Mesenchymal stem cell (in vitro differentiated cells and primary cell): Measurements from ENCODE around the gene MRPL30.
"Not testable (repeated sequence)": the region's sequence is repeated elsewhere in the genome, so short reads cannot be mapped to it uniquely, and the experiment has no call there.

Experiments used
- DNase-seq: peaks from one replicate; pipeline ENCODE4 v3.0.0-alpha.2; 2013
- H2AFZ ChIP-seq: one replicate; pipeline ENCODE4 v1.6.1; 2013; ENCODE audit warnings: low read depth, mild to moderate bottlenecking, control low read depth, inconsistent platforms, low read length, moderate library complexity
- H2AK5ac ChIP-seq: 2 replicates; pipeline ENCODE4 v1.6.1; 2013; ENCODE audit warnings: low read length, moderate library complexity, mild to moderate bottlenecking, inconsistent platforms; ENCODE audit not compliant: severe bottlenecking
- H2BK120ac ChIP-seq: one replicate; pipeline ENCODE4 v1.6.1; 2013; ENCODE audit warnings: low read depth, mild to moderate bottlenecking, inconsistent platforms, low read length, moderate library complexity
- H2BK12ac ChIP-seq, 2 experiments: one replicate each; pipeline ENCODE4 v1.6.1; 2013; ENCODE audit warnings: inconsistent platforms in 2 of 2, low read length in 2 of 2, mild to moderate bottlenecking in 2 of 2, moderate library complexity in 2 of 2, control low read depth in 1 of 2
- H2BK15ac ChIP-seq: one replicate; pipeline ENCODE4 v1.6.1; 2013; ENCODE audit warnings: mild to moderate bottlenecking, low read depth, inconsistent platforms; ENCODE audit not compliant: poor library complexity, severe bottlenecking
- H2BK5ac ChIP-seq: 2 replicates; pipeline ENCODE4 v1.6.1; 2013; ENCODE audit warnings: low read depth, mild to moderate bottlenecking, low read length, control low read depth, inconsistent platforms; ENCODE audit not compliant: poor library complexity, severe bottlenecking
- H3K14ac ChIP-seq, 2 experiments: one replicate each; pipeline ENCODE4 v1.6.1; 2013; ENCODE audit warnings: inconsistent platforms in 2 of 2, low read length in 2 of 2, control low read depth in 1 of 2, mild to moderate bottlenecking in 1 of 2, moderate library complexity in 1 of 2
- H3K18ac ChIP-seq, 2 experiments: one replicate each; pipeline ENCODE4 v1.6.1; 2013; ENCODE audit warnings: inconsistent platforms in 2 of 2, low read length in 2 of 2, control low read depth in 1 of 2, low read depth in 1 of 2, mild to moderate bottlenecking in 1 of 2
- H3K23ac ChIP-seq, 2 experiments: one replicate each; pipeline ENCODE4 v1.6.1; 2013; ENCODE audit warnings: inconsistent platforms in 2 of 2, low read length in 2 of 2, mild to moderate bottlenecking in 2 of 2, moderate library complexity in 2 of 2, control low read depth in 1 of 2
- H3K27ac ChIP-seq: 2 replicates; pipeline ENCODE4 v1.5.1; 2013; ENCODE audit warnings: mild to moderate bottlenecking, moderate library complexity, low read length, control low read depth, inconsistent platforms; ENCODE audit not compliant: poor library complexity, severe bottlenecking
- H3K27me3 ChIP-seq, 2 experiments: 2 replicates each; pipeline versions ENCODE4 v1.6.1 to v1.7.0; 2013; ENCODE audit warnings: low read length in 2 of 2, mild to moderate bottlenecking in 2 of 2, moderate library complexity in 2 of 2, control low read depth in 1 of 2, inconsistent platforms in 1 of 2; ENCODE audit not compliant: control insufficient read depth in 1 of 2, insufficient read depth in 1 of 2
- H3K36me3 ChIP-seq, 2 experiments: 2 replicates each; pipeline versions ENCODE4 v1.6.1 to v1.7.0; 2013; ENCODE audit warnings: low read length in 2 of 2, control low read depth in 1 of 2, inconsistent platforms in 1 of 2, low read depth in 1 of 2, mild to moderate bottlenecking in 1 of 2; ENCODE audit not compliant: insufficient read depth in 2 of 2, control insufficient read depth in 1 of 2
- H3K4ac ChIP-seq, 2 experiments: one replicate each; pipeline ENCODE4 v1.6.1; 2013; ENCODE audit warnings: inconsistent platforms in 2 of 2, low read length in 2 of 2, mild to moderate bottlenecking in 2 of 2, moderate library complexity in 2 of 2, control low read depth in 1 of 2, low read depth in 1 of 2
- H3K4me1 ChIP-seq: 2 replicates; pipeline ENCODE4 v1.6.1; 2013; ENCODE audit warnings: low read depth, low read length, control low read depth; ENCODE audit not compliant: control insufficient read depth, insufficient read depth
- H3K4me2 ChIP-seq: 2 replicates; pipeline ENCODE4 v1.6.1; 2013; ENCODE audit warnings: low read length, mild to moderate bottlenecking, inconsistent platforms; ENCODE audit not compliant: poor library complexity, severe bottlenecking
- H3K4me3 ChIP-seq, 2 experiments: 2 replicates each; pipeline versions ENCODE4 v1.5.1 to v1.7.0; 2013; ENCODE audit warnings: low read length in 2 of 2, mild to moderate bottlenecking in 2 of 2, control low read depth in 1 of 2, low read depth in 1 of 2; ENCODE audit not compliant: insufficient read depth in 1 of 2
- H3K79me1 ChIP-seq: replicated peaks from 2 replicates; pipeline ENCODE4 v1.6.1; 2013; ENCODE audit warnings: mild to moderate bottlenecking, control low read depth, low read length, inconsistent platforms; ENCODE audit not compliant: poor library complexity, severe bottlenecking
- H3K9ac ChIP-seq: 2 replicates; pipeline ENCODE4 v1.7.0; 2013; ENCODE audit warnings: mild to moderate bottlenecking, low read length, moderate library complexity
- H3K9me3 ChIP-seq: 2 replicates; pipeline ENCODE4 v1.7.0; 2013; ENCODE audit warnings: mild to moderate bottlenecking, low read length; ENCODE audit not compliant: control insufficient read depth
- H4K8ac ChIP-seq: one replicate; pipeline ENCODE4 v1.6.1; 2013; ENCODE audit warnings: inconsistent platforms, mild to moderate bottlenecking, low read length, moderate library complexity
- H4K91ac ChIP-seq: one replicate; pipeline ENCODE4 v1.6.1; 2013; ENCODE audit warnings: mild to moderate bottlenecking, low read length, inconsistent platforms
- WGBS: methylation state at CpG from one replicate; pipeline ENCODE4 v1.1.7; 2013; ENCODE audit warnings: mixed read lengths; 5-methylcytosine and 5-hydroxymethylcytosine counted together

The MRPL30 gene

GRCh38 chr2:99190548-99190947 lies 9.6 kb downstream of the MRPL30 start:
- H3K4me1 ChIP-seq, result no peaks in the 10 kb centered on the region
- no peaks in the 10 kb centered on the region for H3K27me3 ChIP-seq
- H2BK15ac ChIP-seq, result no peak overlapping the region
- H4K8ac ChIP-seq, result no peak overlapping the region
- peaks cover 19% of the 10 kb centered on the region for H3K79me1 ChIP-seq
- H2BK120ac ChIP-seq, result no peak overlapping the region
- no peak overlapping the region for H2AFZ ChIP-seq
- DNase-seq, result no peak
- no peak overlapping the region for H3K4me2 ChIP-seq
- no peak overlapping the region for H2AK5ac ChIP-seq
- 77% methylated on average over 1 of the region's 1 CpG for WGBS
- H3K36me3 ChIP-seq, result peaks cover 0 to 72% of the 10 kb centered on the region in 2 experiments
- H3K23ac ChIP-seq, result no peak overlapping the region
- no peak overlapping the region for H3K4me3 ChIP-seq
- H3K18ac ChIP-seq, result no peak overlapping the region
- H3K9ac ChIP-seq, result no peak overlapping the region
- no peak overlapping the region for H2BK12ac ChIP-seq
- H3K14ac ChIP-seq, result no peak overlapping the region
- no peaks in the 10 kb centered on the region for H3K9me3 ChIP-seq
- no peak overlapping the region for H4K91ac ChIP-seq
- H3K27ac ChIP-seq, result no peak overlapping the region
- no peak overlapping the region for H2BK5ac ChIP-seq
- H3K4ac ChIP-seq, result no peak overlapping the region

DNA sequence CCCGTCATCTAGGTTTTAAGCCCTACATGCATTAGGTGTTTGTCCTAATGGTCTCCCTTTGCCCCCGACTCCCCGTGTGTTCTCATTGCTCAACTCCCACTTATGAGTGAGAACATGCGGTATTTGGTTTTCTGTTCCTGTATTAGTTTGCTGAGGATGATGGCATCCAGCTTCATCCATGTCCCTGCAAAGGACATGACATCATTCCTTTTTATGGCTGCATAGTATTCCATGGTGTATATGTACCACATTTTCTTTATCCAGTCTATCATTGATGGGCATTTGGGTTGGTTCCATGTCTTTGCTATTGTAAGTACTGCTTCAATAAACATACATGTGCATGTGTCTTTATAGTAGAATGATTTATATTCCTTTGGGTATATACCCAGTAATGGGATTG lies 11.4 kb downstream of the MRPL30 start:
- H2AFZ ChIP-seq, H3K4me3 ChIP-seq, H3K9me3 ChIP-seq, H3K4me2 ChIP-seq, H3K27me3 ChIP-seq, H3K4me1 ChIP-seq, H2BK12ac ChIP-seq, H3K27ac ChIP-seq, H2BK5ac ChIP-seq, H3K18ac ChIP-seq, H3K23ac ChIP-seq, H2BK120ac ChIP-seq, DNase-seq, H3K14ac ChIP-seq, H2BK15ac ChIP-seq, H3K4ac ChIP-seq, H3K9ac ChIP-seq, H4K8ac ChIP-seq, H4K91ac ChIP-seq, H2AK5ac ChIP-seq: not testable (repeated sequence)
- WGBS, result 95% methylated on average over 4 of the region's 4 CpGs
- peaks cover 14% of the 10 kb centered on the region for H3K79me1 ChIP-seq
- H3K36me3 ChIP-seq, result peaks cover 9 to 85% of the 10 kb centered on the region in 2 experiments

DNA sequence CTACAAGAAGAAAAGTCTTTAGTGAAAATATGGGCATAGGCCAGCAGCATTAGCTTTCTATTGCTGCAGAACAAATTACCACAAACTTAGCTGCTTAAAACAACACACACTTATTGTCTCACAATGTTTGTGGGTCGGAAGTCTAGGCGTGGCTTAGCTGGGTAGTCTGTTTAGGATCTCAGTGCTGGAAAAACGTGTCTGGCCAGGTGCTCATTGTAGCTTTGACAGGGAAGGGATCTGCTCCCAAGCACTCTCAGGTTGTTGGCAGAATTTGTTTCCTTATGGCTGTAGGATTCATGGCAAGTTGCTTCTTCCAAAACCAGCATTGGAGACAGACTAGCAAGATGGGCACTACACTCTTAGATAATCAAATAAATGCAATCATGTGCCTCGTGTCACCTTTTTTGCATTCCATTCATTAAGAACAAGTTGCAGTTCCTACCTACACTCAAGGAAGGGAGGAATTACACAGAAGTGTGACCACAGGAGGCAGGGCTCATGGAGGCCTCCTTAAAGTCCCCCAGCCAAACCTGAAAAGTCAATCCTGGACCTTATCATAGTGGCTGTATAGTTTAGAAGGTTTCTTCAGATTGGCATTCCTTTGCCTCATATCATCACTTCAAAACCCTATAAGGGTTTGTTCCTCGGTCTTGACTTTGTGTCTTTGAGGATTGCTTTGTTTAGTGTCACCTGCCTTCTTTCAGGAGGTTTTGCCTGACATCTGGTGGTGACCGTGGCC lies 17.3 kb downstream of the MRPL30 start:
- H3K23ac ChIP-seq, result no peak overlapping the region
- no peak overlapping the region for H3K4ac ChIP-seq
- no peak overlapping the region for H3K4me2 ChIP-seq
- no peaks in the 10 kb centered on the region for H3K9me3 ChIP-seq
- no peak overlapping the region for H3K4me3 ChIP-seq
- no peak overlapping the region for H2BK120ac ChIP-seq
- no peak overlapping the region for H2AFZ ChIP-seq
- H4K91ac ChIP-seq, result no peak overlapping the region
- H2BK15ac ChIP-seq, result no peak overlapping the region
- H3K9ac ChIP-seq, result no peak overlapping the region
- H3K4me1 ChIP-seq, result no peaks in the 10 kb centered on the region
- no peaks in the 10 kb centered on the region for H3K27me3 ChIP-seq
- H2BK5ac ChIP-seq, result no peak overlapping the region
- H3K14ac ChIP-seq, result no peak overlapping the region
- H4K8ac ChIP-seq, result no peak overlapping the region
- WGBS, result 95% methylated on average over 6 of the region's 6 CpGs
- peaks cover 19 to 69% of the 10 kb centered on the region in 2 experiments for H3K36me3 ChIP-seq
- H3K27ac ChIP-seq, result no peak overlapping the region
- no peak overlapping the region for H3K18ac ChIP-seq
- no peak overlapping the region for H2BK12ac ChIP-seq
- H3K79me1 ChIP-seq, result peaks cover 6% of the 10 kb centered on the region
- no peak overlapping the region for H2AK5ac ChIP-seq
- DNase-seq, result no peak

GRCh38 chr2:99200076-99200800 lies 19.3 kb downstream of the MRPL30 start:
- Histone ChIP-seq H3K4me3 (no peak overlapping the region), H3K4ac (no peak overlapping the region), H3K4me1 (no peaks in the 10 kb centered on the region), H2BK15ac (no peak overlapping the region), H4K8ac (no peak overlapping the region), H3K18ac (no peak overlapping the region), H3K36me3 (peaks cover 19 to 52% of the 10 kb centered on the region in 2 experiments), H2AK5ac (no peak overlapping the region), H2AFZ (no peak overlapping the region), H3K9ac (no peak overlapping the region), H3K79me1 (peaks cover 2% of the 10 kb centered on the region), H3K4me2 (no peak overlapping the region), H3K23ac (no peak overlapping the region), H4K91ac (no peak overlapping the region), H2BK12ac (no peak overlapping the region), H2BK5ac (no peak overlapping the region), H3K9me3 (no peaks in the 10 kb centered on the region), H2BK120ac (no peak overlapping the region), H3K27ac (no peak overlapping the region), H3K14ac (no peak overlapping the region), H3K27me3 (no peaks in the 10 kb centered on the region)
- WGBS, result 93% methylated on average over 2 of the region's 7 CpGs
- DNase-seq, result no peak
